Embryonic facial prominence (tissue), 1 donor: Measurements from ENCODE around the gene ZNF552.
"Not testable (repeated sequence)": the region's sequence is repeated elsewhere in the genome, so short reads cannot be mapped to it uniquely, and the experiment has no call there.

Source experiments
- DNase-seq: peaks from one replicate; pipeline ENCODE4 v3.0.0-alpha.2; 2016; ENCODE audit errors: extremely low spot score

The ZNF552 gene

DNA sequence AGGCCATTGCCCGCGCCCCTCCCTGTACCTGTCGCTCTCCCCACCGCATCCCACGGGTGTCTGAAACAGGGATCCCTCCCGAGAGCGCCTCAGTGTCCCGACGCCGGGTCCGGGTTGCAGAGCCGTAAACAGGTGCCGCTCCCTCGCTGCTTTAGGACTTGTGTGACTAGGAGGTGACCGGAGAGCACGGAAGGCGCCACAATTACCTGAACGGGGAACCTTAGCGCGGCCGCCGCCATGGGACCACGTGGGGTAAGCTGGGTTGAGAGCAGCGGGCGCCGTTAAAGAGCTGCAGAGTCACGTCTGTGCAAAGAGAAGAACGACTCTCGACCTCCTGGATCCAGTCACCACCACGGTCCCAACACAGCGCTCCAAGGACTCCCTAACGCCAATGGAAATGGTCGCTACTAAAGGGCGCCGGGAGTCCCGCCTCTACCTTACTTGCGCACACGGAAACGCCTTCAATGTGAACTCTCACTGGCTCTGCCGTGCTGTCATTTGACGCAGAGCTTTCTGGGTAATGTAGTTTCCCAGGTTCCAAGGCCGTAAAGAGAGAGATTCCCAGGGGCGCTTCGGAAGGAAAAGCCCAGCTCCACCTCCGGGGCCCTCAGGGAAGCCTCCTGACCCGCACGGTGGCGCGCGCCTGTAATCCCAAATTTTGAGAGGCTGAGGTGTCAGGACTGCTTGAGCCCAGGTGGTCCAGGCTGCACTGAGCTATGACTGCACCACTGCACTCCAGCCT lies at the start of gene ZNF552:
TSS of gene ZNF552 (minus strand) at position 409 of the 742 bp plus-strand sequence. CDS start at position 239, 170 bp downstream.
- DNase-seq, result peak; percentile 85

DNA sequence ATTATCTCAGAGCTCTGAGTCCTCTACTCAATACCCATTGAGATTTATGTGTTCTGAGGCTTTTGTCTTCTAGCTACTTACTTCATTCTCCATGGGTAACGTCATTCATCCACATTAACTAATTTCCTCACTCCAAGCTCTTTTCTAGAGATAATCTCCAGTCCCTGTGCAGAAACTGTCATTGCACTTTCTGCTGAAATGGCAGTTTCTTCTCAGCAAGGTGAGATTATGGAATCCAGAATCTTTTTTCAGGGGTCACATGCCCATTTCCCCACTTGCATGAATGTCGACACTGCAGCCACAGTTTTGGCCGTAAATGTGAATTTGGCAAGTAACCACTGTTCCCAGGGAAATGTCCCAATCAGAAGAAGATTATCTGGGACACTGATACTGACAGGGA lies 47.6 kb upstream of the ZNF552 start:
- DNase-seq, result not testable (repeated sequence)

DNA sequence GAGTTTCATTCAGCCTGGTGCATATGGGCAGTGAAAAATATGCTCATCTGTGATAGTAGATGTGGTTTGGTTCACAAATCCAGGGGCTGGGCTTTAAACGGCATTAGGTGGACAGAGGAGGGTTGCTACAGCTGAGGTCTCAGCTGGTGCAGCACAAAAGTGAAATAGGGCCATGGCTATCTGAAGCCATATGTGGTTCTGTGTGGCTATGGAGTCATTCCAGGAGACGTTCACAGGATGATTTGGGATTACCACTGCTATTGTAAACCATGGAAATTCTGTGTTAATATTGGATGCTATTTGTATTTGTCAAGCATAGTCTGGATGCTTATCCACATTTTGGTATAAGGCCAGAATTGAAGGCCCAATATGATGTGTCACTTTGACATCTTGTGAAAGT lies 39.4 kb upstream of the ZNF552 start:
- DNase-seq, result not testable (repeated sequence)

DNA sequence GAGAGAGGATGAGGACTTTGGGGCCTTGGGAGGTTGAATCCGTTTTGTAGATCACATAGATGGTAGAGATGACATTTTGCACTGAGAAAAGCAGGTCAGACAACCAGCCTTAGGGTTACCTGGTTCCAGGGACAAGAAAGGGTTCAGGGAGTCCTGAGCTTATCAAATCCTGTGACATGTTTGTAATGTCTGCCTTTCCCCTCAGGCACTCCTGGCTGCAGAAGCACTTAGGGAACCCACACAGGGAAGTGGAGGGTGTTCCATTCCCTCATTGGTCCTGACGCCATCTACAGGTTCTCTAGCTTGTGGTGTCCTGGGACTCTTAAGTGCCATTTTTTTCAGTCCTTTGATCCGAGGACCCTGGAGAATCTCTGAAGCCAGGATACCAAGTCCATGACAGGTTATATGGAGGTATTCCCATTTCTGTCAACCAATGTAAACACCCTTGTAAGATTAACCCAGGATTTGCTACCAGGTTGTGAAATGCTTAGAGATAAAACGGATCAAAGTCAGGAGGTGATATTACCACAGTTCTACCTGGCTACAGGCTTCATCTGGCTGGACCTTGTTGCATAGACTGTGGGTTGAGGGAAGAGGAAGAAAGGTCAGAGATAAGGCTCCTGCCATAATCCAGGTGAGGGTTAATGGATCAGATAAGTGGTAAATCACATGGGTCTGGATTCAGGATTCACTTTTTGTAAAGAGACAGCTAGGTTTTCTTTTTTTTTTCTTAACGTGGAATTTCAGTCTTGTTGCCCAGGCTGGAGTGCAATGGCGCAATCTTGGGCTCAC lies 37.3 kb upstream of the ZNF552 start:
- not testable (repeated sequence) for DNase-seq

DNA sequence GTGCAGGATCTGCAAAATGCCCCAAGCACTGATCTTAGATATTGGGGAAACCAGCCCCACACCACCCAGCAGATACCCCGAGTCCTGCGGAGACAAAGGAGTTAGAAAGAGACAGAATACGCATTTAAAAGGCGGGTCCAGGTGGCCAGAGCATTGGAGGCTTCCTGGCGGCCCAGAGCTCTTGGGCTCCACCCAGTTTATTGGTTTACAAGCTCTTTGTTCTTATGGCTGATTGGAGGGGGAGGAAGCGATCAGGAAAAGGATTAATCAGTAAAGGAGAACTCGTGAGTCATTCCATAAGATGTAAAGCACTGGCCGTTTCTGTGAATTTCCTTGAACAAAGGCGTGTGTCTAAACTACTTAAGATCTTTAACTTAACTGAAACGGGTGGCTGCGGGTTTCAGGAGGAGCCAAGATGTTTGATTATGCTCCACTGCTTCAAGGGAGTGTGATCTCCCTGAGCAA lies 35.9 kb upstream of the ZNF552 start:
- DNase-seq, result no peak

DNA sequence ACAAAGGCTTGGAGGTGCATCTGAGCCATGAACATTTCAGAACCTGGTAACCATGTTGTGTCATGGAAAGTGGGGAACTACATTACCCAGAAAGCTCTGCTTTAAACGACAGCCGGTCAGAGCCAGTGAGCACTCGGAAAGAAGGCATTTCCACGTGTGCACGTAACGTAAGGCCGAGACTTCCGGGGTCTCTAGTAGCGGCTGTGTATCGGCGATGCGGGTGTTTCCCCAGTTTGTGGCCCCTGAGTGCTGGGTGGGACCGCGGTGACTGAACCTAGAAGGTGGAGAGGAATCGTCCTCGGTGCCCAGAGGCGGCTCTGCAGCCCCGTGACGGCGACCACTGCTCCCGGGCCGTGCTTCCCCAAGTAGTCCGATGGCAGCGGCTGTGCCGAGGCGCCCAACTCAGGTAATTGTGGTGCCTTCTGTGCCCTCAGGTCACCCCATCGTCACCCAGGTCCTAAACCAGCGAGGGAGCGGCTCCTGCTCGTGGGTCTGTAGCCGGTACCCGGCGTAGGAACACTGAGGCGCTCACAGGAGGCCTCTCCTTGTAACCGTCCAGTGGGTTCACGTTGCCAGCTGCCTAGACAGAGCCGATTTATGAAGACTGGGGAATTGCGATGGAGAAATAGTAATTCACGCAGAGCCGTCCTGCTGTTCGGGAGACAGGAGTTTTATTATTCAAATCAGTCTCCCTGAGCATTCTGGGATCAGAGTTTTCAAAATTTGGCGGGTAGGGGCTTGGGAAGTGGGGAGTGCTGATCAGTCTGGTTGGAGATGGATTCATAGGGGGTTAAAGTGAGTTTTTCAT lies 35.2 kb upstream of the ZNF552 start, which contains the start of gene ZNF587:
TSS of gene ZNF587 (plus strand) at position 194 of the 808 bp plus-strand sequence. CDS start at position 374, 180 bp downstream.
- DNase-seq, result peak; percentile 70

DNA sequence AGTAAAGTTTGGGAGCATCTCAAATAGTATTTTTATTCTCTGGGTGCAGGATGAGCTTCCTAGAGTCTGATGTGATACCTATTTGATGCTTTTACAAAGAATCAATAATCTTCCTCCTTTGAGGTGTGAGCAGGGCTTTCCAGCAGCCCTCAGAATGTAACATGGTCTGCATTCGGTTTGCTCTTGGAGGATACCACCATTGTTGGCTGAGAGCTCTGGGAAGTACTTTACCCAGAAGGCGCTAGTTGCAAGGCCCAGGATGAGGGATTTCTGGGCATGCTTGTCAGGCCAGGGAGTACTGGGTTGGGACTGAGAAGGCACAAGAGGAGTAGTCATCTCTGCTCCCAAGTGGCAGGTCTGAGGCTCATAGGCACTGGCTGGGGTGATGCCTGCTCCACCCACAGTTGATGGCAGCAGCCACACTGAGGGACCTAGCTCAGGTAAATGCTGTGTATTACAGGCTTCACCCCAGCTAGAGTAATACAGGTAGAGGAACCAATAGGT lies 34.5 kb upstream of the ZNF552 start:
- not testable (repeated sequence) for DNase-seq

DNA sequence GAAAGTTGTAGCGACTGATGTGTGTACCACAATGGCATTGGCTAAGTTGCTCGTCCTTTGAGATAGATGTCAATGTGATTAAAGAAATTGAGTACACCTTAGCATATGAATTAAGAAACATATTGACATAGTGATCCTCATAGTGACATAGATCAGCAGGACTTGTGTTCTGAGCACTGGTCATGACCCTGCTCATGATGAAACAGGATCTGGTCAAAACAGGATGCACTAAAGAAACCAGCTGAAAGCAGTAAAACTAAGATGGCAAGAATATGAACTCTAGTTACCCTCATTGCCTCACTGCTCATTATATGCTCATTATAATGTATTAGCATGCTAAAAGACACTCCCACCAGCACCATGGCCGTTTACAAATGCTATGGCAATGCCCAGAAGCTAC lies 32.5 kb upstream of the ZNF552 start:
- not testable (repeated sequence) for DNase-seq

DNA sequence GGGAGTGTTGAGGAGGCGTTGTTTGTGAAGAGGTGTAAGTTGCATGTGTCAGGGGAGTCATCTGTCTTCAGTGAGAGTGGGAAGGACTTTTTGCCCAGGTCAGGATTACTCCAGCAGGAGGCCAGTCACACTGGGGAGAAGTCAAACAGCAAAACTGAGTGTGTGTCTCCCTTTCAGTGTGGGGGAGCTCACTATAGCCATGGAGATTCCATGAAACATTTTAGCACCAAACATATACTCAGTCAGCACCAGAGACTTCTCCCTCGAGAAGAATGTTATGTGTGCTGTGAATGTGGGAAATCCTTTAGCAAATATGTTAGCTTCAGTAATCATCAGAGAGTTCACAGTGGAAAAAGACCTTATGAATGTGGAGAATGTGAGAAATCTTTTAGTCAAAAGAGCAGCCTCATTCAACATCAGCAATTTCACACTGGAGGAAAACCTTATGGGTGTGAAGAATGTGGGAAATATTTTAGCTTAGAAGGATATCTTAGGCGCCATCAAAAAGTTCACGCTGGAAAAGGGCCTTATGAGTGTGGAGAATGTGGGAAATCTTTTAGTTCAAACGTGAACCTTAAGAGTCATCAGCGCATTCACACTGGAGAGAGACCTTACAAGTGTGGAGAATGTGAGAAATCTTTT lies 26.5 kb upstream of the ZNF552 start:
- DNase-seq, result no peak

DNA sequence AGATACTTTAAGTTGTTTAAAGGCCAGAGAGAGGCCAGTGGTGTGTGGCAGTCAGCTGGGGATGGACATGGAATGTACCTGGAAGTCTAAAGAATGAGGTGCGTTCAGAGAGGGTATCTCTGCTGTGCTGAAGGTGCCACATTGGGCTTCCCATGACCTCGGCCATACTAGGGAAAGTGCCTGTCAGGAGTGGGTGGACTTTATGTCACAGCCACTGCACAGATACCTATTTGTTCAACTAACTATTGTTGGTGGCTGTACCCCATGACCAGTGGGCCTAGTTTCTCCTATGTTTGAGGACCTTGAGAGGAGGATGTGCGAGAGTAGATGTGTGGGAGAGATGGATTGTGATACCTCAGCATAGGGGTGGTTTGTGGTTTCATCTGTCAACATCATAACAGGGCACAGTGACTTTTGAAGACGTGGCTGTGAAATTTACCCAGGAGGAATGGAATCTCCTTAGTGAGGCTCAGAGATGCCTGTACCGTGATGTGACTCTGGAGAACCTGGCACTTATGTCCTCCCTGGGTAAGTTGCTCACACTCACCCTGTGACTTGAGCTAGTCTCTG lies 24.0 kb upstream of the ZNF552 start:
- DNase-seq, result not testable (repeated sequence)

DNA sequence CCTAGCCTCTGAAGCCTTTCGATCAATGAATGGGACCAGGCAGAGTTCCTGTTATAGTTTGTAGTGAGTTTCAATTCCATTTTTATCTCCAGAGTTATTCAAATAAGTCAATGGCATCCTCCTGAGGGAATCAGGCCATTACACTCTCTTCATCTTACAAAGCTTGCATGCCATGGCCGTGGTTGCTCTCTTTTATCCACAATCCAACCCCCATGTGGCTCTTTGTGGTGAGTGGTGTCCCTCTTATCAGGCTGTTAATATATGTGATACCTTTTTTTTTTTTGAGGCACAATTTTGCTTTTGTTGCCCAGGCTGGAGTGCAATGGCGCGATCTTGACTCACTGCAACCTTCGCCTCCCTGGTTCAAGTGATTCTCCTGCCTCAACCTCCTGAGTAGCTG lies 22.3 kb upstream of the ZNF552 start:
- not testable (repeated sequence) for DNase-seq

DNA sequence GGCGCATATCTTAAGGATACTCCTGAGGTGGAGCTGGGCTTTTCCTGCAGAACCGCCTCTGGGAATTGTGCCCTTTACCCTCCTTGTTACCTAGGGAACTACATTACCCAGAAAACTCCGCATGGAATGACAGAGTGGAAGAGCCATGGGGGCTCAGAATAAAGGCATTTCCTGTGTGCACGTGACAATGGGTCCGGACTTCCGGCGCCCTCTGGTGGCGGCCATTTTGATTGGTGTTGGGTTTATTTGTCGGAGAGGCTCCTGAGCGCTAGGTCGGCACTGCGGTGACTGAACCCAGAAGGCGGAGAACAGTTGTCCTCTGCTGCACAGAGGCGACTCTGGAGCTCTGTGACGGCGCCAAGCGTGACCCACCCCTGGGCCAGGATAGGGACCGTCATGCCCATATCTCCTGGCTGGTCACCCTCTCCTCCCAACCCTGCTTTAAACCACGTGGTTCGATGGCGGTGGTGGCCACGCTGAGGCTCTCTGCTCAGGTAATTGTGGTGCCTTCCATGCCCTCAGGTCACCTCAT lies 15.4 kb upstream of the ZNF552 start, which contains the start of gene ZNF587B:
TSS of gene ZNF587B (plus strand) at position 229 of the 532 bp plus-strand sequence. CDS start at position 459, 230 bp downstream.
- peak; percentile 59 for DNase-seq

DNA sequence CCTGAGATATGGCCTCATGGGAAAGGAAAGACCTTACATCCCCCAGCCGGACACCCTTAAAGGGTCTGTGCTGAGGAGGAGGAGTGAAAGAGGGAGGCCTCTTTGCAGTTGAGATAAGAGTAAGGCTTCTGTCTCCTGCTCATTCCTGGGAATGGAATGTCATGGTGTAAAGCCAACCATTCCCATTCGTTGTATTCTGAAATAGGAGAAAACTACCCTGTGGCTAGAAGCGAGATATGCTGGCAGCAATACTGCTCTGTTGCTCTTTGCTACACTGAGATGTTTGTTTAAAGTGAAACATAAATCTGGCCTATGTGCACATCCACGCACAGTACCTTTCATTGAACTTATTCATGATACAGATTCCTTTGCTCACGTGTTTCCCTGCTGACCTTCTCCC lies 14.6 kb upstream of the ZNF552 start:
- DNase-seq, result no peak

DNA sequence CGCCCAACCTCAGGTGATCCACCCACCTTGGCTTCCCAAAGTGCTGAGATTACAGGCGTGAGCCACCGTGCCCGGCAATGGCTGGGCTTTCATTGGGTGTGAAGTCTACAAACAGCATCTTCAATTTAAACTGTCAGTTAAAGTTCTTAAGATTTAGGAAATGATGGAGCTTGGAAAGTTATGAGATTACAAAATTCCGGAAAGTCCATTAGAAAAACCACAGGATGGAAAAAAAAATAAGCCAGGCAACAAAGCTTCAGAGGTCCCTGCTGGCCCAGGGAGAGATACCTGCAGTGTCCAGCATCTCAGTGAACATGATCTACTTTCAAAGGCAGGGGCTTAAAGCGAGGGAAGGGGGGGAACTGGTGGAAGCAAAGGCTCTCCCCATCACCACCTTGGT lies 10.8 kb upstream of the ZNF552 start:
- DNase-seq, result no peak

DNA sequence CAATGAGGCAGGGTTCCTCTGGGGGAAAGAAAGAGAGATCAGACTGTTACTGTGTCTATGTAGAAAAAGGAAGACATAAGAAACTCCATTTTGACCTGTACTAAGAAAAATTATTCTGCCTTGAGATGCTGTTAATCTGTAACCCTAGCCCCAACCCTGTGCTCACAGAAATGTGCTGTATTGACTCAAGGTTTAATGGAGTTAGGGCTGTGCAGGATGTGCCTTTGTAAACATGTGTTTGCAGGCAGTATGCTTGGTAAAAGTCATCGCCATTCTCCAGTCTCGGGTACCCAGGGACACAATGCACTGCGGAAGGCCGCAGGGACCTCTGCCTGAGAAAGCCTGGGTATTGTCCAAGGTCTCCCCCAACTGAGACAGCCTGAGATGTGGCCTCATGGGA lies 8.9 kb upstream of the ZNF552 start:
- not testable (repeated sequence) for DNase-seq

DNA sequence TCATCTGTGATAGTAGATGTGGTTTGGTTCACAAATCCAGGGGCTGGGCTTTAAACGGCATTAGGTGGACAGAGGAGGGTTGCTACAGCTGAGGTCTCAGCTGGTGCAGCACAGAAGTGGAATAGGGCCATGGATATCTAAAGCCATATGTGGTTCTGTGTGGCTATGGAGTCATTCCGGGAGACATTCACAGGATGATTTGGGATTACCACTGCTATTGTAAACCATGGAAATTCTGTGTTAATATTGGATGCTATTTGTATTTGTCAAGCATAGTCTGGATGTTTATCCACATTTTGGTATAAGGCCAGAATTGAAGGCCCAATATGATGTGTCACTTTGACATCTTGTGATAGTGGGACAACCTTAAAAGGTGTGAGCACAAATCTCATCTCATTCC lies 8.4 kb upstream of the ZNF552 start:
- DNase-seq, result not testable (repeated sequence)

DNA sequence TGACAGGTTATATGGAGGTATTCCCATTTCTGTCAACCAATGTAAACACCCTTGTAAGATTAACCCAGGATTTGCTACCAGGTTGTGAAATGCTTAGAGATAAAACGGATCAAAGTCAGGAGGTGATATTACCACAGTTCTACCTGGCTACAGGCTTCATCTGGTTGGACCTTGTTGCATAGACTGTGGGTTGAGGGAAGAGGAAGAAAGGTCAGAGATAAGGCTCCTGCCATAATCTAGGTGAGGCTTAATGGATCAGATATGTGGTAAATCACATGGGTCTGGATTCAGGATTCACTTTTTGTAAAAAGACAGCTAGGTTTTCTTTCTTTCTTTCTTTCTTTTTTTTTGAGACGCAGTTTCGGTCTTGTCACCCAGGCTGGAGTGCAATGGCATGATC lies 6.8 kb upstream of the ZNF552 start:
- not testable (repeated sequence) for DNase-seq

DNA sequence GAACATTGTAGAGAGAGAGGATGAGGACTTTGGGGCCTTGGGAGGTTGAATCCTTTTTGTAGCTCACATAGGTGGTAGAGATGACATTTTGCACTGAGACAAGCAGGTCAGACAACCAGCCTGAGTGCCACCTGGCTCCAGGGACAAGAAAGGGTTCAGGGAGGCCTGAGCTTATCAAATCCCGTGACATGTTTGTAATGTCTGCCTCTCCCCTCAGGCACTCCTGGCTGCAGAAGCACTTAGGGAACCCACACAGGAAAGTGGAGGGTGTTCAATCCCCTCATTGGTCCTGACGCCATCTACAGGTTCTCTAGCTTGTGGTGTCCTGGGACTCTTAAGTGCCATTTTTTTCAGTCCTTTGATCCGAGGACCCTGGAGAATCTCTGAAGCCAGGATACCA lies 6.4 kb upstream of the ZNF552 start:
- DNase-seq, result not testable (repeated sequence)

DNA sequence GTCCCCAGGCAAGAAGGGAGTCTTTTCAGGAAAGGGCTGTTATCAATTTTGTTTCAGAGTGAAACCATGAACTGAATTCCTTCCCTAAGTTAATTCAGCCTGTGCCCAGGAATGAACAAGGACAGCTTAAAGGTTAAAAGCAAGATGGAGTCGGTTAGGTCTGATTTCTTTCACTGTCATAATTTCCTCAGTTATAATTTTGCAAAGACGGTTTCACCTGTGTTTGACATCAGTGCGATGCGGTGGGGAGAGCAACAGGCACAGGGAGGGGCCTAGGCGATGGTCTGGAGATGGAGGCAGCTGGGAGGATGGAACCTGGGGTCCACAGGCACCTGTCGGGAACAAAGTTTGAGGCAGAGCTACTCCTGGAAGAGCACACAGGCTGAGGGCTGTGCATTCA lies 5.9 kb upstream of the ZNF552 start:
- DNase-seq, result no peak

DNA sequence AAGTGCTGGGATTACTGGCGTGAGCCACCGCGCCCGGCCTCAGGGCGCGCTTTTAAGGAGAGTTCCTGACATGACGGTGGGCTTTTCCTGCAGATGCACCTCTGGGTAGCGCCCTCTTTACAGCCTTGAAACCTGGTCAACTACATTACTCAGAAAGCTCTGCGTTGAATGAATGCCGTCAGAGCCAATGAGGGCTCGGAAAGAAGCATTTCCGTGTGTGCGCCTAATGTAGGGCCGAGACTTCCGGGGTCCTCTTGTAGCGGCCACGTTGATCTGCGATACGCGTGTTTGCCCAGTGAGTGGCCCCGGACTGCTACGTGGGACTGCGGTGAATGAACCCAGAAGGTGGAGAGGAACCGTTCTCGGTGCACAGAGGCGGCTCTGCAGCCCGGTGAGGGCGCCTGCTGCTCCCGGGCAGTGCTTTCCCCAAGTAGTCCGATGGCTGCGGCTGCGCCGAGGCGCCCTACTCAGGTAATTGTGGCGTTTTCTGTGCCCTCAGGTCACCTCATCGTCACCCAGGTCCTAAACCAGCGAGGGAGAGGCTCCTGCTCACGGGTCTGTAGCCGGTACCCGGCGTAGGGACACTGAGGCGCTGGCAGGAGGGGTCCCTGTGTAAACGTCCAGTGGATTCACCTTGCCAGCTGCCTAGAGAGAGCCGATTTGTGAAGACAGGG lies 4.9 kb upstream of the ZNF552 start:
- DNase-seq, result peak; percentile 66
